ENCODE measurements around the gene KLF17.

Gene KLF17

DNA sequence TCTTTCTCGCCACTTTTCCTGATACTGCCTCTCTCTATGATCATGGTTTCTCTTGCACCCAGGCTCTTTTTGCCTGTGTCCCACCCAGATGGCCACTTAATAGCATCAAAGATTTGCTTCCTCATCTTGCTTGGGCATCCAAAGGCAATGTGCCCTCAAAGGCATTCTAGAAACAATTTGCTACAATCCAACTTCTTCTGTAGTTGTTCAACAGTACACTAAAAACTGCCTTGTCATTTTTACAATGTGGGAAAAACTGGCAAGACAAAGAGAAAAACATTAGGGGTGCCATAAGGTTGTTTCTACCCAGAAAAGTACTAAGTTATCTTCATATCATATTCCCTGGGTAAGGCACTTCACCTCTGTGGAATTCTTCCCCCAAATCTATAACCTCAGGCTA, 39.3 kb downstream of the KLF17 start:
- no peak for DNase-seq

DNA sequence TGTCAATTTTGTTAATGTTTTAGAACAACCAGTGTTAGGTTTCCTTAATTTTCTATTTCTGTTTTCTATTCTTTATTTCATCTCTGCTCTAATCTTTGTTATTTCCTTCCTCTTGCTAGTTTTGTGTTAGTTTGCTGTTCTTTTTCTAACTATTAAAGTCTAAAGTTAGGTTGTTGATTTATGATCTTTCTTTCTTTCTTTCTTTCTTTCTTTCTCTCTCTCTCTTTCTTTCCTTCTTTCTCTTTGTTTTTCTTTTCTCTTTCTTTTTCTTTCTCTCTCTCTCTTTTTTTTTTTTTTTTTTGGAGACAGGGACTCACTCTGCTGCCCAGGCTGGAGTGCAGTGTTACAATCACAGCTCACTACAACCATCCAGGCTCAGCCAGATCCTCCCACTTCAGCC, 40.2 kb downstream of the KLF17 start:
- DNase-seq = no peak

DNA sequence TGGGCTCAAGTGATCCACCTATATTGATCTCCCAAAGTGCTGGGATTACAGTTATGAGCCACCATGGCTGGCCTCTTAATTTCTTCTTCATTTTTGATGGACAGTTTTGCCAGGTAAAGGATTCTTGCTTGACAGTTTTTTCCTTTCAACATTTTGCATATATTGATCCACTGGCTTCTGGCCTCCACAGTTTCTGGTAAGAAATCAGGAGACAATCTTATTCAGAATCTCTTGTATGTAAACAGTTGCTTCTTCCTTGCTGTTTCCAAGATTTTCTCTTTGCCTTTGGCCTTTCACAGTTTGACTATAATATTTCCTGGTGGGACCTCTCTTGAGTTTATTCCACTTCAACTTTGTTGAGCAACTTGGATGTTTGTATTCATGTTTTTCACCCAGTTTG, 42.9 kb downstream of the KLF17 start:
- DNase-seq = no peak

DNA sequence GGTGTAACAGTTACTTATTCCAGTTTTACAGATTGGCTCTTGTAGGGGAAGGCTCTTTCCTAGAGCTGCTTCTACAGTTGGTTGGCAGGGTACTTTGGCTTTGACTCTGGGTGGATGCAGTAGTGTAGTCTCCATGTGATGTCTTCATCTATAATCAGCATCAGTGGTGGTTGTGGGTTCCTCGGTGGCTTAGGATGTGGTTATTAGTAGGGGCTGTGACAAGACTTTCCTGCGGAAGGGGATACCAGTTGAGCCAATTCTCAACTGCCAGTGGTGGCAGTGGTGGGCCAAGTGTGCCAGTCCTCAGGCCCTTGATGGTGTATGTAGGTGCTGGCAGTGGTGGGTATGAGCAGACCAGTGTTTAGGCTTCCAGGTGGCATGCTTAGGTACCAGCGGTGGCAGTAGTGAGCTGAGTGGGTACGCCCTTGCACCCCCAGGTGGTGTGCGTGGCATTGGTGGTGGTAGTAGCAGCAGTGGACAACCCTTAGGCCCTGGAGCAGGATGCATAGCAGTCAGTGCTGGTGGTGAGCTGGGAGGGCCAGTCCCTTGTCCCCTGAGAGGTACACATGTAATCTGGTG, 50.0 kb downstream of the KLF17 start:
- DNase-seq = no peak

DNA sequence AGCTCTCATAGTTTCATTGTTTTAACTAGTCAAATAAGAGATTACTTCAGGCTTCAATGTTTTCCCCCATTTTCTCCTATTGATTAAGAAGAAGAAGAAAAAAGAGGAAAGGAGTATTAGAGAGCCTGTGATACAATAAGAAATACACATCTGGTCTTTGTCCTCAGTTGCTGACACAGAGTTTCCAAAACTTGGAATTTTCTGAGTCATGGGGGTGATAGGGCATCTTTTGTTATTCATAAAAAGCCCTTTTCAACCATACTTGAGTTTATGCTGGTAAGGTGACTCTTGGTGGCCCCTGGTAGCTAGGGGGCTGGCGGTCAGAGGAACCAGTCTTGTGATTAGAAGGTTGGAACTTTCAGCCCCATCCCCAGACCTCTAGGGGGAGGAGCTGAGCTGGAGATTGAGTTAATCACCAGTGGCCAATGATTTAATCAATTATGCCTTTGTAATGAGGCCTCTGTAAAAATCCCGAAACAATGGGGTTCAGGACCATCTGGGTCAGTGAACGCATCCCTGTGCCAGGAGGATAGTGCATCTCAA, 51.7 kb downstream of the KLF17 start:
- no peak for DNase-seq

DNA sequence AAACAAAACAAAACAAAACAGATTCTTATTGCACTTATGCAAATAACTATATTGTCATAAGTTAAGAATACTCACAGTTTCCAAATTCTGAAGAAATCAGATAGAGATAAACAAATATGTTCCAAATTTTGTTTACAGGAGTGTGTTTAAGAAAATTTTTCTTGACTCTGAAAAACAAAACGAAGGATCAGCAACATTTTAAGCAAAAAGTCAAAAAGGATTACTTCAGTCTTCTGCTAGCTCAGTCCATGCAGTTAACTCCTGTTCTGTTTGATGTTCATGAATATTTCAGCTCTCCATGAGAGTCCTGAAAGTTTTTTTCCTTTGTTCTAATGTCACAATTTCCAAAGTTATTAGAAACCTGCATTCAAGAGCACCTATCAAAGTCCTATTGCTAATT, 56.0 kb downstream of the KLF17 start:
- no peak for DNase-seq

Measured in CD4-positive, alpha-beta T cell treated with Interleukin-21 for 1 hour (primary cell).